GF-D8 (cell line): ENCODE data around the gene APC2.
"Not testable (repeated sequence)": the region's sequence is repeated elsewhere in the genome, so short reads cannot be mapped to it uniquely, and the experiment has no call there.

Source experiments
- DNase-seq: peaks from one replicate; lab custom pipeline; 2025; lab: John Stamatoyannopoulos, UW

The APC2 gene

GRCh38 chr19:1511318-1512317 lies 61.7 kb downstream of the APC2 start:
- DNase-seq: no peak

GRCh38 chr19:1512671-1513498 lies 63.0 kb downstream of the APC2 start, which contains the start of gene ADAMTSL5:
Gene ADAMTSL5, minus strand, starts transcription at chr19:1513019. Its CDS starts 2,076 bp downstream, at chr19:1510943.
- no peak for DNase-seq

DNA sequence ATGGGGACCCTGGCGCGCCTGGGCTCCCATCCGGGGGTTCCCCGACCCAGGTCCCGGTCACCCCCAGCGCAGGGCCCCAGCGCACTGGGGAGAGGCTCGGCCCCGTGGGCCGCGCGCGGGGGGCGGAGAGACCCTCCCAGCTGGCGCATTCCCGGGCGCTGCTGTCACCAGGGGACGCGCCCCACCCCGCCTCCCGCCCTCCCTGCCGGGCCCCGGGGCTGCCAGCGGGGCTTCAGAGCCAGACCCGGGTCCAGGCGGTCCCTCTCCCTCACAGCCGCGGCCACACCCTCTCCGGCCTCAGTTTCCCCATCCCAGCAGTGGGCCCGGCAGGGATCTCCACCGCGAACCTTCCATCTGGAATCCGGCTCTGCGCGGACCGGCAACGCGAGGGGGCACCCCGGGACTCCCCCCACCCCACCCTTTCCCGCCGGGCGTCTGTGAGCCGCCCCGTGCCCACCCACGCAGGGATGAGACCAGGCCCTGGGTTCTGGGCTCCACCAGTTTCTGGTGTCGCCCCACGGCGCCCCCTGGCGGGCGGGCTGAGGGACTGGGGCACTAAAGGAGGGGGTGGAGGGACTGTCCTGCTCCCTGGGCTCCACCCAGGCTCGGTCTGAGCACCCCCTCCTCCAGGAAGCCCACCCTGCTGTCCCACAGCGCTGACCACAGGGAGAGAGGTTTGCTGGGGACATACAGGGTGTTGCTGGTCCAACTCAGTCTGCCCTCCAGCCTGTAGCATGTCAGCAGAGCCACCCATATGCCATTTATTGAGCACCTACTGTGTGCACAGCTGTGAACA lies 63.8 kb downstream of the APC2 start:
- DNase-seq: no peak

DNA sequence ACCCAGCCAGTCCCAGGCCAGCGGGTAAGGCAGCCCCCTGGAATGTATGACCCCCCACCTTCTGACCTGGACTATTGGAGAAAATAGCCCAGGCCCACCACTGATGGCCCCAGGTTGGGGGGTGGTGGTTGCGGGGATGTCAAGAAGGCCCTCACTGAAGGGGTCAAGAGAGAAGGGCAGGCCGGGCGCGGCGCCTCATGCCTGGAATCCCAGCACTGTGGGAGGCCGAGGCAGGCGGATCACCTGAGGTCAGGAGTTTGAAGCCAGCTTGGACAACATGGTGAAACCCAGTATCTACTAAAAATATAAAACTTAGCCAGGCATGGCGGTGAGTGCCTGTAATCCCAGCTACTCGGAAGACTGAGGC lies 64.4 kb downstream of the APC2 start:
- no peak for DNase-seq

GRCh38 chr19:1514986-1515721 lies 65.2 kb downstream of the APC2 start:
- no peak for DNase-seq

GRCh38 chr19:1516395-1516753 lies 66.5 kb downstream of the APC2 start:
- DNase-seq: no peak

DNA sequence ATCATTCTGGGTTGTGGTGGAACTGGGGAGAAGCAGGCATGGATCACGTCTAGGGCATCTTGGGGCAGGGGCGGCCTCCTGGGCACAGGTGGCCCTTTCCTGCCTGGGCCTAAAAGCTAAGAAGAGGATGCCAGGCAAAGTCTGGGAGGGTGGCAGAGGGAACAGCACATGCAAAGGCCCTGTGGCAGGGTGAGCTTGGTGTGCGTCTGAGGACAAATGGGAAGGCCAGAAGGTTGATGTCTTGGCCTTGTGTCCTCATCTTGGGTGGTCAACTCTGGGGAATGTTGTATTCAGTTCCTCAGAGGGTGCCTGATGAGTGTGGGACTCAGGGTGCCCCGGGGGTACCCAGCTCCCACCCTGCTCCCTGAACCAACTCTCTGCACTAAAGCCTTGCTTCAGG lies 68.5 kb downstream of the APC2 start:
- DNase-seq: no peak

- not testable (repeated sequence) for DNase-seq
Observed at GRCh38 chr19:1519802-1520201, 69.9 kb downstream of the APC2 start.

DNA sequence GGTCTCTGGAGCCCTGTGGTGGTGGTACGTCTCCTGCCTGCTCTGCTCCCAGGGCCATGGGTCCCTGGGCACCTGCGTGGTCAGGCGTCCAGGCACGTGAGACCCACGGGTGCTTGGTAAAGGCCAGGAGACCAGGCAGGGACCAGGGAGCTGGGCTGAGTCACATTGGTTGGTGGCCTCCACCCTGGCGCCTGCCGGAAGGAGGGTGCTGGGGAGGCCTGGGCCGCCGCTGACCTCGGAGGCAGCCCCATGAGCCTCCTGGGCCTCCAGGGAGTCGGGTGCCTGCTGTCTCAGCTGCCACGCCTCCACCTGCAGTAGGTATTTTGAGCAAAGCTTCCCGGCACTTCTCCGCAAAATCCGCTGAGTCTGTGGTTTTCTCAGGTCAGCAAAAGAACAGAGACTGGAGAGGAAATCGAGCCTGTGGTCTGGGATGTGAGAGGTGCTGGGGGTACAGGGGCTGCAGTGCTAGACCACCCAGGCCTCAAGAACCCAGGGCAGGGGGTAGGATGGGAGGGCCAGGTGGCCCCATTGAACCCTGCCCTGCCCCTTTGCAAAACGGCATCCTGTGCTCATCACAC lies 70.4 kb downstream of the APC2 start:
- no peak for DNase-seq

- no peak for DNase-seq
Observed at GRCh38 chr19:1521636-1522035, 71.7 kb downstream of the APC2 start.

GRCh38 chr19:1522061-1522460 lies 72.1 kb downstream of the APC2 start:
- no peak for DNase-seq

DNA sequence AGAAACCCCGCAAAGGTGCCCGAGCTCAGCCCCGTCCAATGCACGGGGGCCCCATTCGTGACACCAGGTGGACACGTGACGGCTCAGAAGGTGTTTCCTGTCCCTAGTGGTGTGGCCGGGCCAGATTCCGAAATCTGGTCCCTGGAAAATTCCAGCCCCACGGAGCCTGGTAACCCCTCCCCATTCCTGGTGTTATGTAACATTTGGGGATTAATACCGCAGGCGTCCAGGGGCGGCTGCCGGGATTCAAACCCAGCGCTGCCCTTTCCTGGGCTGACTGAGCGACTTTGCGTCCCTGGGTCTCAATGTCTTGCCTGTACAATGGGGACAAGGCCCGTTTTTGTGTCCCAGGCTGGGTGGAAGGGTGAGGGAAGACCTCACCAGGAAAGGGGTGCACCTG lies 72.9 kb downstream of the APC2 start:
- no peak for DNase-seq
